DMS114 treated with DMSO at 0.1 percent for 48 hours (cell line): Measurements from ENCODE around the gene C11orf65.
"Not testable (repeated sequence)": the region's sequence is repeated elsewhere in the genome, so short reads cannot be mapped to it uniquely, and the experiment has no call there.

Experiments
- DNase-seq: peaks from one replicate; lab custom pipeline; 2025; ENCODE audit not compliant: unreplicated experiment; lab: John Stamatoyannopoulos, UW

C11orf65 gene

DNA sequence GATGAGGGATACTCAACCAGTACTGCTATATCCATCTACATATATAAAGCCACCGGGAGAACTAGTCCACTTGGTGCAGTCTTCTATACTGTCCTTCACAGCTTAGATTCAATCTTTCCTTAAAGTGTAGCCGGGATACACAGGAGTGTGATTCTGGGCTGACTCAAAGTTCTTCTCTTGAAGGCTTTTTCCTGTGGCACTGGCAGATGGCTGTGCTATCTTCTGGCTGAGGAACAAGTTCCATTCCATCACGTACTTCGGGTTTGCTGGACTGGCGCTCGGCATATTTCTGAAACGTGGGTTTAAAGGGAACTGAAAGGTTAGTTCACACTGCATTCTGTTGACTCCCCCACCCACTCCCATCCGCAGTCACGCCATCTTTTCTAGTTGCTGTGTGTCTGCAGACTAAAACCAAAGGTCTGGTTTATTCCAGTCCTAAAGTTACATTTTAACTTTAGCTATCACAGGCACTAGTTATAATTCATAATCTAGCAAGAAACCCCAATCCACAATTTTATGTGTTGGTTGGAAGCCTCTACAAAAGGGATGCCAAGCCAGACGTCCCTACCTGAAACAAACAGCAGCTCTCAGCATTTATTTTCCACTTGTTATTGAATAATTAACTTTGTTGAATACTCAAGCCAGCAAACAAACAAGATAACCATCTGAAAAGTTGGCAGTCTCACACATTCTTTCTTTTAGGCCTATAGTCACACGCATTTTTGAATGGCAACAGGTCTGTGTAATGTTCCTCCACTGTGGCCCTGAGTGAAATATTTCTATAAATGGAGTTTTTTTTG lies 7.5 kb upstream of the C11orf65 start:
- DNase-seq = no peak

- no peak for DNase-seq
Measured at GRCh38 chr11:108472681-108473080, 5.4 kb upstream of the C11orf65 start.

DNA sequence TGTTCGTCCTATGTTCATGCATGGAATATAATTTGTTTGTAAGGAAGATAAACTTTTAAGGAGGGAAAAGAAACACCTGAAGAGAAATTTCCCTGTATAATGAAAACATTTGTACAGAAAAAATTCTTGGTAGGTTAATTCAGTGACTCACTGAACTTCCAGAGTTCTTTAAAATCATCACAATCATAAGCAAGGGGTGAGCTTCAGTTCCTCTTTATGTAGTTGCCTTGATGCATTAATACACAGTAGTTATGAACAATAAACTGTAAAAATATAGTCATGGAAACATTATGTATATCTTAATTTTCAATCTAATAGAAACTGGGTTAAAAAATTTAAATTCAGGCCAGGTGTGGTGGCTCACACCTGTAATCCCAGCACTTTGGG lies 1.1 kb upstream of the C11orf65 start:
- no peak for DNase-seq

GRCh38 chr11:108466405-108466804 lies 924 bp downstream of the C11orf65 start:
- DNase-seq = no peak

DNA sequence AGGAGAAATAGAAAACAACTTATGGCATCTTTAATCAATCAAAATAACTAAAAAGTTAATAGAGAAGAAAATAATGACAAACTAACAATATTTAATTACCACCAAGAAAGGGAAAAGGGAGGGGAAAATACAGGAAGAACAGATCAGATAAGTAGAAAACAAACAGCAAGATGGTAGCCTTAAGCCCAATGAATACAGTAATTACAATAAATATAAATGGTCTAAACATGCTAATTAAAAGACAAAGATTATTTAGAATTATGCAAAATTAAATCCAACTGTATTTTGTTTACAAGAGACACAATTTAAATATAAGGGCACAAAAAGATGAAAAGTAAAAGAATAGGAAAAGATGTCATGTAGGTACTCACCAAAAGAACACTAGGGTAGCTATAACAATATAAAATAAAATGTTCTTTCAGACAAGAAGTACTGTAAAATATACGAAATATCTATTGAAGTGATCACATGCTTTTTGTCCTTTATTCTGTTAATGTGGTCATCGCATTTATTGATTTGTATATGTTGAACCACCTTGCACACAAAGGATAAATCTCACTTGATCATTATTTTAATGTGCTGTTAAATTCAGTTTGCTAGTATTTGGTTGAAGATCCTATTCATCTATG lies 14.0 kb downstream of the C11orf65 start:
- no peak for DNase-seq

GRCh38 chr11:108441445-108441844 lies 25.9 kb downstream of the C11orf65 start:
- not testable (repeated sequence) for DNase-seq

DNA sequence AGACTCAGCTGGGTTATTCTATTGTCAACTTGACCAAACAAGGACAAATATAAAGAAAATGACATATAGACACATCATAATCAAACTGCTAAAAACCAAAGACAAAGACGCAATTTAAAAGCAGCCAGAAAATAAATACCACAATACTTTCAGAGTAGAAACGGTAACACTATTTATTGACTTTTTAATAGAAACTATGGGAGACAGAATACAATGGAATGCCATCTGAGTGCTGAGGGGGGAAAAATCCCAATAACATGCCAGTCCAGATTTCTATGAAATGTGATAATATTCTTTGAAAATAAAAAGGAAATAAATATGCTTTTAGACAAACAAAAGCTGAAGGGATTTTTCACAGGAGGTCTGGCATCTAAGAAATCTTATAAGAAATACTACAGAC lies 30.7 kb downstream of the C11orf65 start:
- DNase-seq = no peak

- no peak for DNase-seq
Measured at GRCh38 chr11:108435066-108435465, 32.3 kb downstream of the C11orf65 start.

- DNase-seq = no peak
Measured at GRCh38 chr11:108432783-108433182, 34.5 kb downstream of the C11orf65 start.

- DNase-seq = no peak
Measured at GRCh38 chr11:108431997-108432396, 35.3 kb downstream of the C11orf65 start.

- no peak for DNase-seq
Measured at GRCh38 chr11:108431370-108431769, 36.0 kb downstream of the C11orf65 start.

DNA sequence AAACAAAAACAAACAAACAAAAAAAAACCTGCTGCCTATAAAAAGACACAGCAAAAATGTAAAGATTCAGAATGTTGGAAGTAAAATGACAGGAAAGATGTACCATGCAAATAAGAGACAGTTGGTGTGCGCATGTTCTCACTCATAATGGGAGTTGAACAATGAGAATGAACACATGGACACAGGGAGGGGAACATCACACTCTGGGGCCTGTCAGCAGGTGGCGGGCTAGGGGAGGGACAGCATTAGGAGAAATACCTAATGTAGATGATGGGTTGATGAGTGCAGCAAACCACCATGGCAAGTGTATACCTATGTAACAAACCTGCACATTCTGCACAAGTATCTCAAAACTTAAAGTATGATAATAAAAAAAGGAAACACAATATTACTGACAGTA lies 49.8 kb downstream of the C11orf65 start:
- DNase-seq = not testable (repeated sequence)

- DNase-seq = no peak
Measured at GRCh38 chr11:108414958-108415357, 52.4 kb downstream of the C11orf65 start.

- no peak for DNase-seq
Measured at GRCh38 chr11:108405706-108406105, 61.6 kb downstream of the C11orf65 start.

DNA sequence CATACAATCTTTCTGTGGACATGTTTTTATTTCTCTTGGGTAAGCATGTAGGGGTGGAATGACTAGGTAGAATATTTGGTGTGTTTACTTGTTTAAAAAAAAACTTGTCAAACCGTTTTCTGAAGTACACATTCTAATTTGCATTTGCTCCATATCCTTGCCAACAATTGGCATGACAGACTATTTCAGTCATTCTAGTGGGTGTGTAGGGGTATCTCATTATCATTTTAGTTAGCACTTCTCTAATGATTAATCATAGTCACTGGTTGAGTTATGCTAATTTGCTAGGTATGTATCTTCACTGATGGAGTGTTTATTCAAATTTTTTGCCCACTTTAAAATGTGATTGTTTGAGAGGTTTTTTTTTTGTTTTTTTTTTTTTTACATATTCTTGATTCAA lies 64.3 kb downstream of the C11orf65 start:
- no peak for DNase-seq

DNA sequence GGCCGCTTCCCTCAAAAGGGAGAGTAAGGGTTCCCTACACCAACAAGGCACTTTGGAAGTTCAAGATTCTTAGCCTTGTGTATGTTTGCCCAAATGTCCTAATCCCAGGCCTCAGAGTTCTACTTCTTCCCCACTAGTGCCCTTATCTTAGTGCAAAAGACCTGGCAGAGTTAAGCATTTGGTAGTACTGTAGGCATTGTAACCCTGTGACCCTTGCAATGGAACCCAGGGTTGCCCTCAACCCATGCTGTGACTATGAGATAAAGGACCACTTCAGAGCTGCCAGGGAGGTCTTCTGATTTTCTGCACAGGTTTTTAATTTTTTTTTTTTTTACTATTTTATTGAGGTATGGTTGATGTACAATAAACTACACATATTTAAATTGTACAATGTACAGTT lies 65.1 kb downstream of the C11orf65 start:
- no peak for DNase-seq

GRCh38 chr11:108398439-108398838 lies 68.9 kb downstream of the C11orf65 start:
- no peak for DNase-seq

DNA sequence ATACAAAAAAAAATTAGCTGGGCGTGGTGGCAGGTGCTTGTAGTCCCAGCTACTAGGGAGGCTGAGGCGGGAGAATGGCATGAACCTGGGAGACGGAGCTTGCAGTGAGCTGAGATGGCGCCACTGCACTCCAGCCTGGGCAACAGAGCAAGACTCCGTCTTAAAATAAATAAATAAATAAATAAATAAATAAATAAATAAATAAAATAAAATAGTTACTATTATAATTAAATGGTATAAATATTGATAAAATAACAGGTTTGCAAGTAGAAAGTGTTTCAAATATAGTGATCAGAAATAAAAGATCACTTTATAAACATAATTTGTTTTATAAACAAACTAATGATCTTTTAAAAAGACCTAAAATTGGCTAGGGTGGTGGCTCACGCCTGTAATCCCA lies 70.7 kb downstream of the C11orf65 start:
- DNase-seq = not testable (repeated sequence)

DNA sequence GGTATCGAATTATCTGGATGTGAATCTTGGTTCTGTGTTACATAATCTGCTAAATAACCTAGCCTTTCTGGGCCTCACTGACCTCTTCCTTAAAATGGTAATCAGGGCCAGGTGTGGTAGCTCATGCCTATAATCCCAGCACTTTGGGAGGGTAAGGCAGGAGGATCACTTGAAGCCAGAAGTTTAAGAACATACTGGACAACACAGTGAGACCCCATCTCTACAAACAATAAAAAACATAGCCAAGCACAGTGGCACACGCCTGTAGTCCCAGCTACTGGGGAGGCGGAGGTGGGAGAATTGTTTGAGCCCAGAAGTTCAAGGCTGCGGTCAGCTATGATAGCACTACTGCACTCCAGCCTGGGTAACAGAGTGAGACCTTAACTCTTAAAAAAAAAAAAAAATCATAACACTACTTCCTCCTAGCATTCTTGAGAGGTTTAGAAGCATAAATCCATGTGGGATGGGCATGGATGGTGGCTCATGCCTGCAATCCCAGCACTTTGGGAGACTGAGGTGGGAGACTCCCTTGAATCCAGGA lies 72.5 kb downstream of the C11orf65 start:
- no peak for DNase-seq

- no peak for DNase-seq
Measured at GRCh38 chr11:108393046-108393445, 74.3 kb downstream of the C11orf65 start.

GRCh38 chr11:108392353-108392752 lies 75.0 kb downstream of the C11orf65 start:
- no peak for DNase-seq

- DNase-seq = no peak
Measured at GRCh38 chr11:108388576-108388975, 78.8 kb downstream of the C11orf65 start.
